ENCODE results near the gene UBXN7.
"Not testable (repeated sequence)": the region's sequence is repeated elsewhere in the genome, so short reads cannot be mapped to it uniquely, and the experiment has no call there.

The UBXN7 gene, protein sequence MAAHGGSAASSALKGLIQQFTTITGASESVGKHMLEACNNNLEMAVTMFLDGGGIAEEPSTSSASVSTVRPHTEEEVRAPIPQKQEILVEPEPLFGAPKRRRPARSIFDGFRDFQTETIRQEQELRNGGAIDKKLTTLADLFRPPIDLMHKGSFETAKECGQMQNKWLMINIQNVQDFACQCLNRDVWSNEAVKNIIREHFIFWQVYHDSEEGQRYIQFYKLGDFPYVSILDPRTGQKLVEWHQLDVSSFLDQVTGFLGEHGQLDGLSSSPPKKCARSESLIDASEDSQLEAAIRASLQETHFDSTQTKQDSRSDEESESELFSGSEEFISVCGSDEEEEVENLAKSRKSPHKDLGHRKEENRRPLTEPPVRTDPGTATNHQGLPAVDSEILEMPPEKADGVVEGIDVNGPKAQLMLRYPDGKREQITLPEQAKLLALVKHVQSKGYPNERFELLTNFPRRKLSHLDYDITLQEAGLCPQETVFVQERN

DNA sequence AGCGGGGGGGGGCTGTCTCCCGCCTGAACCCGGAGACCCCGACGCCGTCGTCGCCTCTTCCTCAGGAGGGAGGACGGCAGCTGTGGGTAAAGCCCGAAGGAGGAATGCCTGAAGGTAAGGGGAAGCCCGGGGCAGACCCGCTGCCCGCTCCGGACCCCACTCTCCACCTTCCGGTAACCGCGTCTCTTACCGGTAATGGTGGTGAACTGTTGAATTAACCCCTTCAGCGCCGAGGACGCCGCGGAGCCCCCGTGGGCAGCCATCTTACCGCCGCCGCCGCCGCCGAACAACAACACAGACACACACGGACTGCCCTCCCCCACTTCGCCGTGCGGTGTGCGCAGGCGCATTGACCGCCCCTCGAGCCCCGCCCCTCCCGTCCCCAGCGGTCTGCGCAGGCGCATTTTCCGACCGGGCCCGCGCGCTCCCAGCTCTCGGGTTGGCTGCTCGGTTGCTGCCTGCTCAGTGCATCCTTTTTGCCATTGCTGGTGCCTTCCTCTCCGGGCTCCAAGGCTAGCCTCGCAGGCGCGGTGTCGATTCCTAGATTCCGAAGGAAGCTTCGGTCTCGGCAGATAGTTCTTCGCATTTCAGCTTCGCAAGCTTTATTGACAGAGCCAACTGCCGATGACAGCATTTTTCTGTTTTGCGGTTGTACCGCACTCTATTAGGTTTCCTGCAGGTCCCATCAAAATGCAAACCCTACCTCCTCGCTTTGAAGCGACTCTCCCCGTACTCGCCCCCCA is at the start of gene UBXN7:
UBXN7 (minus strand) TSS at position 291 of the 743 bp plus-strand sequence; CDS start at position 263, 28 bp downstream.
- peak; percentile 97 for DNase-seq

DNA sequence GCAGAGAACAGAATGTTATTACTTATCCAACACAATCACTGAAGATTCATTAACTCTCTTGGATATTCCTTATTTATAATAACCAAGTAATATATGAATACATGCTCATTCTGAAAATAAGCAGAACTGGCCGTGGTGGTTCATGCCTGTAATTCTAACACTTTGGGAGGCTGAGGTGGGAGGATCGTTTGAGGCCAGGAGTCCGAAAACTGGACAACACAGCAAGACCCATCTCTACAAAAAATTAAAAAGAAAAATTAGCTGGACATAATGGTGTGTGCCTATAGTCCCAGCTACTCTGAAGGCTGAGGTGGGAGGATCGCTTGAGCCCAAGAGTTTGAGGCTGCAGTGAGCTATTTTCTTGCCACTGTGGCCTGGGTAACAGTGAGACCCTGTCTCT is 45.5 kb upstream of the UBXN7 start:
- DNase-seq: no peak

DNA sequence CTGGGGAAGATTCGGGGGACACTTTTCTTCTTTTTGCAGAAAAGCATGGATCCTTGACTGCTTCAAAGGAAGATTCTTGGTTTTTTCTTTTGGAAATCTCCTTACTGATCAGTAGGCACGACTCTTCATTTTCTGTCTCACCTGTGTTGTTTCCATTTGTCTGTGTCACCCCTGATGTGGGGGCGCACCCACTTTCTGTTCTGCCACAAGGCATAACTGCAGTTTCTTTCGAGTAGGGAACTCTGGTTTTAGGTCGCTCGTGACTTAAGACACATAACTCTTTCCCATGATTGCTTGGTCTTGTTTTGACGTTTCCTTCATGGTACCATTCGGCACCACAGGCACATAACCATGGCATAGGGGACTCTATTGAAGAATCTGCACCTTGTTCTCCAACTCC is 40.1 kb upstream of the UBXN7 start:
- no peak for DNase-seq

DNA sequence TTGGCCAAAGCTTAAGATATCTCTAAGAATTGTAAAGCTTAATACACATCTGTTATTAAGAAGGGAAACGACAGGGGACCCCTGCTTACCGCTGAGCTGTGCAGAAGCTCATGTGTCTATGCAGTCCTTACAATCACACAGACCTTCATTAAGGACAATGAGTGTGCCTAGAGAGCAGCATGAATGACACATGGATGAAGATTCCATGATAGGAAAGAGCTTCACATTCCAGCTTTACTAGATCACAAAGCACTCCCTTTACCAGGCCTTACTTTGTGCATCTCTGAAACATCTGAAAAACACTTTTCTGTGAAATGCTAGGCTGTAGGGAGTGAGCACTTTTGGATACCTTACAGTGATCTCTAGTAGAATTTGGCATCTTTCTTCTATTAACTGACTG is 39.3 kb upstream of the UBXN7 start:
- DNase-seq: no peak

DNA sequence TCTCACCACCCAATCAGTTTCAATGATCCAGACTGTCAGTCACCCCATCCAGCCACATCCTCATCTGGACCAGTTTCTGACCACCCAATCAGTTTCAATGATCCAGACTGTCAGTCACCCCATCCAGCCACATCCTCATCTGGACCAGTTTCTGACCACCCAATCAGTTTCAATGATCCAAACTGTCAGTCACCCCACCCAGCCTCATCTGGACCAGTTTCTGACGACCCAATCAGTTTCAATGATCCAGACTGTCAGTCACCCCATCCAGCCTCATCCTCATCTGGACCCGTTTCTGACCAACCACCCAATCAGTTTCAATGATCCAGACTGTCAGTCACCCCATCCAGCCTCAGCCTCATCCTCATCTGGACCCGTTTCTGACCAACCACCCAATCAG is 38.0 kb upstream of the UBXN7 start:
- DNase-seq: not testable (repeated sequence)

DNA sequence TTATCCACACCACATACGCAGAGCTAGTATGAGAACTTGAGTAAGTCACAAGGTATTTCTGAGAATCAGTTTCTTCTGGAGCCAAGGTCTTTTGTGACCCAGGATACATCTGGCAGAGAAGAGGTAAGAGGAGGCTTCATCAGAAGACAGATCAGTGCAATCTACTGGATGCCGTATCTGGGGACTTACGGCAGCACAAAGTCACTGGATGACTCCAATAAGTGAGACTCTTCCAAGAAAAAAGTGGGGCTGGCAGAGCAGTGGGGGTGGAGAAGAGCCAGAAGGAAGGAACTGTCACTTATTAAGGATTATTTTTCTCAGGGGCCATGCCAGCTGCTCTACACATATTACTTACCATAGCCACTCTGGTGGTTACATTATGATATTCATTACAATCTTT is 31.6 kb upstream of the UBXN7 start:
- DNase-seq: no peak

DNA sequence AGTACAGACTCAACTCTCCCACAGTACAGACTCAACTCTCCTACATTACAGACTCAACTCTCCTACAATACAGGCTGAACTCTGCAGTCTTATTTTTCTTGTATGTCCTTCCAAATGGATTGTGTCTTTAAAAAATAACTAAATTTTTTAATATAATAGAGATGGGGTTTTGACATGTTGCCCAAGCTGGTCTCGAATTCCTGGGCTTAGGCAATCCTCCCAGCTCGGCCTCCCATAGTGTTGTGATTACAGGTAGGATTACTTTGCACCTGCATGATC is 31.2 kb upstream of the UBXN7 start:
- no peak for DNase-seq

DNA sequence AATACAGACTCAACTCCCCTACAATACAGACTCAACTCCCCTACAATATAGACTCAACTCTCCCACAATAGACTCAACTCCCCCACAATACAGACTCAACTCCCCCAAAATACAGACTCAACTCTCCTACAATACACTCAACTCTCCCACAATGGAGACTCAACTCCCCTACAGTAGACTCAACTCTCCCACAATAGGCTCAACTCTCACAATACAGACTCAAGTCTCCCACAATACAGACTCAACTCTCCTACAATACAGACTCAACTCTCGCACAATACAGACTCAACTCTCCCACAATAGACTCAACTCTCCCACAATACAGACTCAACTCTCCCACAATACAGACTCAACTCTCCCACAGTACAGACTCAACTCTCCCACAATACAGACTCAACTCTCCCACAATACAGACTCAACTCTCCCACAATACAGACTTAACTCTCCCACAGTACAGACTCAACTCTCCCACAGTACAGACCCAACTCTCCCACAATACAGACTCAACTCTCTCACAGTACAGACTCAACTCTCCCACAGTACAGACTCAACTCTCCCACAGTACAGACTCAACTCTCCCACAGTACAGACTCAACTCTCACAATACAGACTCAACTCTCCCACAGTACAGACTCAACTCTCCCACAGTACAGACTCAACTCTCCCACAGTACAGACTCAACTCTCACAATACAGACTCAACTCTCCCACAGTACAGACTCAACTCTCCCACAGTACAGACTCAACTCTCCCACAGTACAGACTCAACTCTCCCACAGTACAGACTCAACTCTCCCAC is 30.7 kb upstream of the UBXN7 start:
- DNase-seq: not testable (repeated sequence)

DNA sequence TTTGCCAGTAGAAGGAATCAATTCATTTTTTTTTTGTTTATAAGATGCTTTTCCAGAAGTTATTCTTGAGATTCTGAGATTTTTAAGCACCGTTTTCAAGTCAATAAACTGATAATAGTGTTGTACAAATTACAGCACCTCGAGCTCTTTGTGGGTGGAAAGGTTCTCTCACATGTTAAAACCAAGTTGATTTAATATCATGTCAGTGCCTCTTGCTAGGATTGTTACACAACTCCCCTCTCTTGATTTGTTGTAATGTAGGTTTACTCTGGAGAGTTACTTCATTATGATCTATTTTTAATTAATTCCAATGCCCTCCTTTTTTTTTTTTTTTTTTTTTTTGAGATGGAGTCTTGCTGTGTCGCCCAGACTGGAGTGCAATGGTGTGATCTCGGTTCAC is 25.8 kb upstream of the UBXN7 start:
- no peak for DNase-seq

DNA sequence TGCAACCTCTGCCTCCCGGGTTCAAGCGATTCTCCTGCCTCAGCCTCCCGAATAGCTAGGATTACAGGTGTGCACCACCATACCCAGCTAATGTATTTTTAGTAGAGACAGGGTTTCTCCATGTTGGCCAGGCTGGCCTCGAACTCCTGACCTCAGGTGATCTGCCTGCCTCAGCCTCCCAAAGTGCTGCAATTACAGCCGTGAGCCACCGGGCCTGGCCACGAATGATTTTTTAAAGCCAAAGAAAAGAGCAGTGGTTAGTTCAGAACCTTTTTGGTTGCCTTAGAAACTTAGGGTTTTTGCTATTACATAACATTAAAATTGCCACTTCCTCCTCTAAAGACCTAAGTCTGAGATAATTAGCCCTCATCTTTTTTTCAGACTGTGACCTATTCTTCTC is 25.2 kb upstream of the UBXN7 start:
- peak; percentile 40 for DNase-seq

DNA sequence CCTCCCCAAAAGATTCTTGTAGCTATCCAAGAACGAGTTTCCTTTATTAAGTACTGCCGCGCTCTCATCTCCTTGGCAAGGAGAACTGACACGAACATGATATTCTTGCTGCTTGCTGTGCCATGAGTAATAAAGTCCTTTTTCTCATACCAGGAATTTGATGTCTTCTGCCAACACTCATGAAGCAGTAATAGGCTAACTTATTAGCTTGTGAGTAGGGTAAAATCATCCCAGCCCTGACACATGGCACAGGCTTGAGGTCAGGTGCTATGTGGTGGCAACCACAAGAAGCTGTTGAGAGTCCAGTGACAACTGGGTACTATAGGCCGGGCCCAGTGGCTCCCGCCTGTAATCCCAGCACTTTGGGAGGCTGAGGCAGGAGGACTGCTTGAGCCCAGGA is 22.7 kb upstream of the UBXN7 start:
- DNase-seq: no peak

DNA sequence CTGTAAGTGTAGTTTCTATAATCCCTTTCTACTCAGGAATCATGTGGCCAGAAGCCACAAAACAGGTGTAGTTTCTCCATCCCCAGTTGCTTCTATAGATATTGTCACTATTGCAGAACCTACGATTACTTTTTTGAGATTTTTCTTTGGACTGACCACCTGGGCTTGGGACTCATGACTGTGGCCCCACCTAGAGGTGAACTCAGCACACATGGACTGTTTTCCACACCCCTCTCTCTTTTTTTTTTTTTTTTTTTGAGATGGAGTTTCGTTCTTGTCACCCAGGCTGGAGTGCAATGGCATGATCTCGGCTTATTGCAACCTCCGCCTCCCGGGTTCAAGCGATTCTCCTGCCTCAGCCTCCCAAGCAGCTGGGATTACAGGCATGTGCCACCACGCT is 13.2 kb upstream of the UBXN7 start:
- not testable (repeated sequence) for DNase-seq

DNA sequence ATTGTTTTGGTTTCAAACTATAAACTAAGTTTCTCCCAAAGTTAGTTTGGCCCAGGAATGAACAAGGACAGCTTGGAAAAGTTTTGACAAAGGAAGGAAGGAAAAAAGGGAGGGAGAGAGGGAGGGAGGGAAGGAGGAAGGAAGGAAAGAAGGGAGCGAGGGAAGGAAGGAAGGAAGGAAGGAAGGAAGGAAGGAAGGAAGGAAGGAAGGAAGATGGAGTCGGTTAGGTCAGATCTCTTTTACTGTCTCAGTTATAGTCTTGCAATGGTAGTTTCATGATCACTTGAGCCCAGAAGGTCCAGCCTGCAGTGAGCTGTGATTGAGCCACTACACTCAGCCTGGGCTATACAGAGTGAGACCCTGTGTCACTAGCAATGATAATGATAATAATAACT is 12.3 kb upstream of the UBXN7 start:
- DNase-seq: no peak

DNA sequence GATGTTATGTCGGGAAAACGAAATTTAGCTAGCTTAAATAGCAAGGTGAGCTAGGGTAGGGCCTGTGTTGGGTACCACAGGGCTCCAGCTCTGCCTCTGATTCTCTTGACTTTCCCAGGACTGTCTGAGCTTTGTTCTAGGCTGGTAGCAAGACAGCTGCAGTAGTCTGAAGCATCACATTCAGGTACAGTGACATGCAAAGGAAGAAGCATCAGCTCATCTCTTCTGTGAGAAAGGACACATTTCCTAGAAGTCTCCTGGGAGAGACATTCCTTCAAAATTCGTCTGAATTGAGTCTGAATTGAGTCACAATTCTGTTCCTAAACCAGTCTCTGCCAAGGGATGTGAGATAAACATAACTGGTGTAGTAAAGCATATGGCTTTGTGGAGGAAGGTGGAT is 8.5 kb upstream of the UBXN7 start:
- no peak for DNase-seq

DNA sequence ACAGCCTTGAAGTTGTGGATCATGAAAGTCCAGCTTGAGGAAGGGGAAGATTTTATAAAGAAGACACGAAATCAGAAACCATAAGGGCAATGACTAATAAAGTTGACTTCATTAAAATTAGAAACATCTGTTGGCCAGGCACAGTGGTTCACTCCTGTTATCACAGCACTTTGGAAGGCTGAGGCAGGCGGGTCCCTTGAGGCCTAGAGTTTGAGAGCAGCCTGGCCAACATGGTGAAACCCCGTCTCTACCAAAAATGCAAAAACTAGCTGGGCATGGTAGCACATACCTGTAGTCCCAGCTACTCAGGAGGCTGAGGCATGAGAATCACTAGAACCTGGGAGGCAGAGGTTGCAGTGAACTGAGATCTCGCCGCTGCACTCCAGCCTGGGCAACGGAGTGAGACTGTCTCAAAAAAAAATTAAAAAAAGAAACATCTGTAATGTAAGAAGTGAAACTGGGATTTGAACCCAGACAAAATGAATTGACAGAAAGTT is 7.9 kb upstream of the UBXN7 start:
- DNase-seq: no peak

DNA sequence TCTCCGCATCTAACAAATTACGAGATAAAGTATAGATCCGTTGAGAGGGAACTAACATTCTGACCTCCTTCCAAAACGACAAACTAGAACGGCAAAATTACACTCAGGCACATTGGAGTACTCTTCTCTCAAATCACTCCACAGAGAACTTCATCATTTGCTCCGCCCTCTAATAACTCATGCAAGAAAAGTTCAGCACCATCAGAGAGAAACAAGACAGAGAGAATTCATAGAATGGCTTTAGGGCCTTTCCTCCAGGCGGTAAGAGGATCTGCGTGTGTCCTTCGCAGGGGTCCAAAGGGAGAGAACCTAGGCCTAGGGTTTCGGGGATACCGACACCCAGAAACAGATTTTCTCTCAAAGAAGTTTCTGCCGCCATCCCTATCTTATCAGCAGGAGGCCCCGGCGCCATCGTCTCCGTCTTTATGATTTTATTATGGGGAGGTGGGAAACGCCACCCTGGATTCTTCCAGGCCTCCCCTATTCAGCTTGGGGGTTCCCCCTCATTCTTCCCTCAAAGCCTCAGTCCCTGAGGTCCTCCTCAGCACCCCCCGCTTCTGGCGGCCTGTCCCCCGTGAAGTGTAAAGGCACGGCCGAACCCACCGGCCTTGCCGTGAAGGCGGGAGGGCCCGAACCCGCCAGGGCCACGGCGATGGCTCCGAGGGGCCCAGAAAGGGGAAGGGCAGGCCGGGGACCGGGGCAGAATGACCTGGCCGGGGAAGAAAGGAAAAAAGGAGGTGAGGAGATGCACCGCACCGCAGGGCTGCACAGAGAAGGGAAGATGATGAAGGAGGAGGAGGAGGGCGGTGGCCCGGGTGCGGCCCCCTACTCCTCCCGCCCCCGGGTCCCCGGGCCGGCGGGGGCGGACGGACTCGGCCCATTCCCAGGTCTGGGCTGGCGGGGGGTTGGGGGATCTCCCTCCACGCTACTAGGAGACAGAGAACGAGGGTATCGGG is 768 bp downstream of the UBXN7 start:
- DNase-seq: peak; percentile 41

DNA sequence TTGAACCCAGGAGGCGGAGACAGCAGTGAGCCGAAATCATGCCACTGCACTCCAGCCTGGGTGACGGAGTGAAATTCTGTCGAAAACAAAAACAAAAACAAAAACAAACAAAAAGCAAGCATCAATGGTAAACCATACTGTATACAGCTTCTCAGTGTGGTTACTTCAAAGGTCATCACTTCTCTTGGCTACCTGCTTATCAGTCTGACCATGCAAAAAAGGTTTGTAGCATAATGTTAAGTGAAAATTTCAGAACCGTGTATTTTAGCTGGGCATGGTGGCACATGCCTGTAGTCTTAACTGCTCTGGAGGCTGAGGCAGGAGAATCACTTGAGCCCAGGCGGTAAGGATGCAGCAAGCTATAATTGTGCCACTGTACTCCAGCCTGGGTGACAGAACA is 4.2 kb downstream of the UBXN7 start:
- DNase-seq: no peak

DNA sequence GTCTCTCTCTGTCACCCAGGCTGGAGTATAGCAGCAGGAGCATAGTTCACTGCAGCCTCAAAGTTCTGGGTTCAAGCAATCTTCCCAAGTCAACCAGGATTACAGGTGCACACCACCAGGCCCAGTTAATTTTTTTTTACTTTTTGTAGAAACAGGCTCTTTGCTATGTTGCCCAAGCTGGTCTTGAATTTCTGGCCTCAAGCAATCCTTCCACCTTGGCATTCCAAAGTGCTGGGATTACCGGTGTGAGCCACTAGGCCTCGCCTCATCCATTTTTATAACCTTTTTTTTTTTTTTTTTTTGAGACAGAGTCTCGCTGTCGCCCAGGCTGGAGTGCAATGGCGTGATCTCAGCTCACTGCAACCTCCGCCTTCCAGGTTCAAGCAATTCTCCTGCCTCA is 7.8 kb downstream of the UBXN7 start:
- DNase-seq: not testable (repeated sequence)

DNA sequence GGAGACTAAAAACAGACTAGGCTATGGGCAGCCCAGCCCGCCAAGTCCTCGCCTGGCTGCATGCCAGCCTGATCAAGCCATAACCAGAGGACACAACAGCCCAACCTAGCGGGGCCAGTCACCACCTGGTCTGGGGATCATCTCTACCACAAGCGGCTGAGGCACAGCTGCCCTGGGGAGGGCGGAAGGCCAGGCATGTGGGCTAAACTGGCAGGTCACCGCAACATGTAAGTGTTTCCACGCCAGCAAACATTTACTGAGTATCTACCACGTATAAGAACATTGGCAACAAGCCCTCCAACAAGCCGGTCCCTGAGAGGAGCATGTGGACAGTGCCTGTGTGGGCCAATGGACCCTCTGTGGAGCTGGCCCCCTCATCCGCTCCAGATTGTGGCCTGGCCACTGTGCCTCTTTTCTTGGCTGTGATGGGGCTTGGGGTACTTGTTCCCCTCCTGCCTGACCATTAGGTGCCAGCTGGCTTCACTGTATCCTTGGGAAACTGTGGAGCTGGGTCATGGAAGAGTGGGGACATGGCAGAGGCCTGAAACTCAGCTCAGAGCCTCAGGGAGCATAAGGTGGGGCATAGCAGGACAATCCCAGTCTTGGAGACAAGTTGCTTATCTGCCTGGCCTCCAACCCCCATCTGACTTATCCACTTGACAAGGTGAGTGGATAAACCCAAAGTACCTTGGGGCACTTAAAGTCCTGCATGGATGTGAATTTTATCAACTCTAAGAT is 9.0 kb downstream of the UBXN7 start:
- no peak for DNase-seq

DNA sequence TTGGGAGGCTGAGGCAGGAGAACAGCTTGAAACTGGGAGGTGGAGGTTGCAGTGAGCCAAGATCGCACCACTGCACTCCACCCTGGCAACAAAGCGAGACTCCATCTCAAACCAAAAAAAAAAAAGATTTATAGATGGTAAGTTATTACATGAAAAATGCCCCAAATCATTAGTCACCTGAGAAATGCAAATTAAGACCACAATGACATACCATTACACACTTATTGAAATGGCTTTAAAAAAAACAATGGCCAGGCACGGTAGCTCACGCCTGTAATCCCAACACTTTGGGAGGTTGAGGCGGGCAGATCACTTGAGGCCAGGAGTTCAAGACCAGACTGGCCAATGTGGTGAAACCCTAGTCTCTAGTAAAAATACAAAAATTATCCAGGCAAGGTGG is 10.6 kb downstream of the UBXN7 start:
- DNase-seq: not testable (repeated sequence)

DNA sequence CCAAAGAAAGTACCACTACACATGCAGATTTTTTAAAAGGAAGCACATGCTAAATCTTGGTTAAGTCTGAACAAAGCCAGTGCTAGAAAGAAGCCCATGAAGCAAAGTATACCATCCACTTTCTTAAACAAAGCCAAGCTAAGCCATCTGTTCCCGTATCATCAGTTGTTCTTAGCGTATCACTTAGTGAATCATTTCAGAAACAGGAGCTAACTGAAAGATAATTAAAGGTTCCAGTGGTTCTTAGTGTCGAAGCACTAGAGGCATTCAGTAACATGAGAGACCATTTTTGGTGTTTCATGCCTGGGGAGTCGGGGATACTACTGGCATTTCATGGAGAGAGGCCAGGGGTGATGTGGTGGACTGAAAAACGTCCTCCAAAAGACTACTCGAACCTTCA is 12.8 kb downstream of the UBXN7 start:
- no peak for DNase-seq

DNA sequence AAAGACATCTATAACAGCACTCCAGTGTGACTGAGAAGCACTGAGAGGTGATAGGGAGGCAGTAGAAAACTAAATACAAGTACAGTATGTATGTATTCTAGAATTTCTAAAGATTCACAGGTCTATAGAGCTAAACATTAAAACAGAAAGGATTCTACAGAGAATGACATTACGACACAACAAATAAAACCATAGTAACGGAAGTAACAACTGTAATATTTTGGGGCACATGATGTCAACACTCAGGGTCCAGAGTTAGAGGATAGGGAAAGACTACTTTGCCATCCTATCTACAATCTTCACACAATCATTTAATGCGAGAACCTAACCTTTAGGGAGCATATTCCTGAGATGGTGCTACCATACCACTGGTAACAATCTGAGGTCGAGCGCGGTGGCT is 13.6 kb downstream of the UBXN7 start:
- no peak for DNase-seq

Measured in CD4-positive, alpha-beta T cell treated with Interleukin-21 for 1 hour (primary cell).